Measurements from ENCODE around the gene CLPX.

- TF ChIP-seq POLR2A (IDR thresholded peaks at IDR 0.05) (no peak), POLR2AphosphoS5 (IDR thresholded peaks at IDR 0.05) (no peak)
- TF ChIP-seq, protein P1, sequence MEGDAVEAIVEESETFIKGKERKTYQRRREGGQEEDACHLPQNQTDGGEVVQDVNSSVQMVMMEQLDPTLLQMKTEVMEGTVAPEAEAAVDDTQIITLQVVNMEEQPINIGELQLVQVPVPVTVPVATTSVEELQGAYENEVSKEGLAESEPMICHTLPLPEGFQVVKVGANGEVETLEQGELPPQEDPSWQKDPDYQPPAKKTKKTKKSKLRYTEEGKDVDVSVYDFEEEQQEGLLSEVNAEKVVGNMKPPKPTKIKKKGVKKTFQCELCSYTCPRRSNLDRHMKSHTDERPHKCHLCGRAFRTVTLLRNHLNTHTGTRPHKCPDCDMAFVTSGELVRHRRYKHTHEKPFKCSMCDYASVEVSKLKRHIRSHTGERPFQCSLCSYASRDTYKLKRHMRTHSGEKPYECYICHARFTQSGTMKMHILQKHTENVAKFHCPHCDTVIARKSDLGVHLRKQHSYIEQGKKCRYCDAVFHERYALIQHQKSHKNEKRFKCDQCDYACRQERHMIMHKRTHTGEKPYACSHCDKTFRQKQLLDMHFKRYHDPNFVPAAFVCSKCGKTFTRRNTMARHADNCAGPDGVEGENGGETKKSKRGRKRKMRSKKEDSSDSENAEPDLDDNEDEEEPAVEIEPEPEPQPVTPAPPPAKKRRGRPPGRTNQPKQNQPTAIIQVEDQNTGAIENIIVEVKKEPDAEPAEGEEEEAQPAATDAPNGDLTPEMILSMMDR (IDR thresholded peaks at IDR 0.05), result no peak
Observed at GRCh38 chr15:65210770-65211481, 25.8 kb upstream of the CLPX start, which contains the start of gene CILP.

Measured in prostate gland (tissue), 2 donors.